HepG2 (cell line): Measurements from ENCODE around the gene MAP2K6.

Experiments used
- ARID2 ChIP-seq: sonication (generic); formaldehyde crosslinking; IDR thresholded peaks from 2 replicates; pipeline ENCODE4 v1.8.1; 2022; ENCODE audit warnings: mild to moderate bottlenecking, missing genetic modification reagents, borderline replicate concordance
- POLR2A ChIP-seq, 2 experiments: IDR thresholded peaks; 2 replicates each; pipeline ENCODE4 v1.6.1; 2011; ENCODE audit warnings: low read depth in 2 of 2, low read length in 2 of 2, mild to moderate bottlenecking in 1 of 2, moderate library complexity in 1 of 2; ENCODE audit not compliant: insufficient read depth in 1 of 2
- ZNF143 ChIP-seq: sonication (generic); formaldehyde crosslinking; IDR thresholded peaks from 2 replicates; pipeline ENCODE4 v1.4.0; 2020; ENCODE audit warnings: missing genetic modification reagents

GRCh38 chr17:69558796-69559195 is 144.3 kb downstream of the MAP2K6 start:
- no peak for TF ChIP-seq POLR2A (IDR thresholded peaks at IDR 0.05; ENCODE audit: insufficient read depth in 1 of 2, low read depth in 2 of 2, low read length in 2 of 2)
- TF ChIP-seq ARID2 (CRISPR knock-in tag), result no peak
- no peak for TF ChIP-seq ZNF143
